ENCODE results near the gene TBC1D8. TPM values are rescaled to one million over a fixed set of nuclear protein-coding genes. Genes with fewer than 3 reads are reported as not detected.

TBC1D8 gene
- total RNA-seq, 2 experiments from 2014 or later = 0.79 to 1.4 TPM

GRCh38 chr2:101120124-101120996 lies 30.8 kb downstream of the TBC1D8 start:
- no peaks in the 10 kb centered on the region for H3K9me3 Mint-ChIP-seq
- ATAC-seq (ENCODE audit: low read depth) (no peak), DNase-seq (no peak)
- H3K27ac Mint-ChIP-seq = no peak overlapping the region
- no peaks in the 10 kb centered on the region for H3K36me3 Mint-ChIP-seq
- H3K4me3 Mint-ChIP-seq = no peak overlapping the region
- POLR2A ChIA-PET = no interaction called here
- H3K27me3 Mint-ChIP-seq = no peaks in the 10 kb centered on the region
- peaks cover under 1% of the 10 kb centered on the region for H3K4me1 Mint-ChIP-seq

- no peak overlapping the region for H3K4me3 Mint-ChIP-seq
Measured at GRCh38 chr2:101119431-101119830, 31.8 kb downstream of the TBC1D8 start.

GRCh38 chr2:101116841-101117552 lies 34.2 kb downstream of the TBC1D8 start:
- POLR2A ChIA-PET = no interaction called here
- no peak overlapping the region for H3K27ac Mint-ChIP-seq
- H3K4me3 Mint-ChIP-seq = no peak overlapping the region
- no peaks in the 10 kb centered on the region for H3K36me3 Mint-ChIP-seq
- H3K4me1 Mint-ChIP-seq = no peaks in the 10 kb centered on the region
- ATAC-seq (ENCODE audit: low read depth) (no peak), DNase-seq (no peak)
- H3K9me3 Mint-ChIP-seq = no peaks in the 10 kb centered on the region
- peaks cover 5% of the 10 kb centered on the region for H3K27me3 Mint-ChIP-seq

More at GRCh38 chr2:101119431-101119830, 31.8 kb downstream of the TBC1D8 start:
- DNase-seq = no peak
- Mint-ChIP-seq H3K27ac (no peak overlapping the region), H3K36me3 (no peaks in the 10 kb centered on the region), H3K4me1 (no peaks in the 10 kb centered on the region), H3K9me3 (no peaks in the 10 kb centered on the region), H3K27me3 (peaks cover 2% of the 10 kb centered on the region)
- ATAC-seq (ENCODE audit: low read depth) = no peak
- POLR2A ChIA-PET = no interaction called here

GRCh38 chr2:101116348-101116747 lies 34.8 kb downstream of the TBC1D8 start:
- ATAC-seq (ENCODE audit: low read depth) = no peak
- Mint-ChIP-seq H3K27me3 (peaks cover 9% of the 10 kb centered on the region), H3K27ac (no peak overlapping the region), H3K36me3 (no peaks in the 10 kb centered on the region), H3K4me1 (no peaks in the 10 kb centered on the region), H3K9me3 (no peaks in the 10 kb centered on the region), H3K4me3 (no peak overlapping the region)
- POLR2A ChIA-PET = no interaction called here
- DNase-seq = no peak

- Mint-ChIP-seq H3K4me1 (no peaks in the 10 kb centered on the region), H3K27me3 (peaks cover 9% of the 10 kb centered on the region), H3K27ac (no peak overlapping the region), H3K36me3 (no peaks in the 10 kb centered on the region), H3K4me3 (no peak overlapping the region), H3K9me3 (no peaks in the 10 kb centered on the region)
- POLR2A ChIA-PET = no interaction called here
- ATAC-seq (ENCODE audit: low read depth) = no peak
- no peak for DNase-seq
Measured at GRCh38 chr2:101115664-101116063, 35.5 kb downstream of the TBC1D8 start.

- H3K27ac Mint-ChIP-seq = no peak overlapping the region
Measured at GRCh38 chr2:101114815-101115214, 36.4 kb downstream of the TBC1D8 start.

GRCh38 chr2:101114268-101114783 lies 36.9 kb downstream of the TBC1D8 start:
- Mint-ChIP-seq H3K9me3 (no peaks in the 10 kb centered on the region), H3K36me3 (no peaks in the 10 kb centered on the region), H3K4me3 (no peak overlapping the region), H3K4me1 (no peaks in the 10 kb centered on the region), H3K27ac (no peak overlapping the region), H3K27me3 (peaks cover 9% of the 10 kb centered on the region)
- ATAC-seq (ENCODE audit: low read depth) (no peak), DNase-seq (no peak)
- POLR2A ChIA-PET = no interaction called here

More at GRCh38 chr2:101114815-101115214, 36.4 kb downstream of the TBC1D8 start:
- DNase-seq = no peak
- no peaks in the 10 kb centered on the region for H3K9me3 Mint-ChIP-seq
- H3K4me3 Mint-ChIP-seq = no peak overlapping the region
- POLR2A ChIA-PET = no interaction called here
- ATAC-seq (ENCODE audit: low read depth) = no peak
- no peaks in the 10 kb centered on the region for H3K36me3 Mint-ChIP-seq
- H3K4me1 Mint-ChIP-seq = no peaks in the 10 kb centered on the region
- H3K27me3 Mint-ChIP-seq = peaks cover 9% of the 10 kb centered on the region

GRCh38 chr2:101113441-101114267 lies 37.5 kb downstream of the TBC1D8 start:
- Mint-ChIP-seq H3K4me1 (no peaks in the 10 kb centered on the region), H3K9me3 (no peaks in the 10 kb centered on the region), H3K27me3 (peaks cover 9% of the 10 kb centered on the region), H3K4me3 (no peak overlapping the region), H3K27ac (no peak overlapping the region), H3K36me3 (no peaks in the 10 kb centered on the region)
- POLR2A ChIA-PET = no interaction called here
- ATAC-seq (ENCODE audit: low read depth) = no peak
- DNase-seq = no peak

GRCh38 chr2:101112772-101113157 lies 38.4 kb downstream of the TBC1D8 start:
- Mint-ChIP-seq H3K27ac (no peak overlapping the region), H3K36me3 (no peaks in the 10 kb centered on the region), H3K9me3 (no peaks in the 10 kb centered on the region), H3K27me3 (peaks cover 9% of the 10 kb centered on the region), H3K4me3 (no peak overlapping the region), H3K4me1 (no peaks in the 10 kb centered on the region)
- POLR2A ChIA-PET = no interaction called here
- ATAC-seq (ENCODE audit: low read depth) (no peak), DNase-seq (no peak)

GRCh38 chr2:101111917-101112771 lies 39.0 kb downstream of the TBC1D8 start:
- ATAC-seq (ENCODE audit: low read depth) = no peak
- Mint-ChIP-seq H3K27ac (no peak overlapping the region), H3K36me3 (no peaks in the 10 kb centered on the region), H3K27me3 (peaks cover 9% of the 10 kb centered on the region), H3K4me3 (no peak overlapping the region), H3K4me1 (no peaks in the 10 kb centered on the region), H3K9me3 (no peaks in the 10 kb centered on the region)
- no peak for DNase-seq
- POLR2A ChIA-PET = no interaction called here

GRCh38 chr2:101111262-101111838 lies 39.8 kb downstream of the TBC1D8 start:
- Mint-ChIP-seq H3K4me1 (no peaks in the 10 kb centered on the region), H3K4me3 (no peak overlapping the region), H3K27ac (no peak overlapping the region), H3K36me3 (no peaks in the 10 kb centered on the region), H3K27me3 (peaks cover 9% of the 10 kb centered on the region), H3K9me3 (no peaks in the 10 kb centered on the region)
- POLR2A ChIA-PET = no interaction called here
- ATAC-seq (ENCODE audit: low read depth) (no peak), DNase-seq (no peak)

- no peaks in the 10 kb centered on the region for H3K4me1 Mint-ChIP-seq
- POLR2A ChIA-PET = no interaction called here
- no peak overlapping the region for H3K4me3 Mint-ChIP-seq
- no peak for ATAC-seq (ENCODE audit: low read depth)
- no peaks in the 10 kb centered on the region for H3K9me3 Mint-ChIP-seq
- H3K27ac Mint-ChIP-seq = no peak overlapping the region
- no peak for DNase-seq
- H3K36me3 Mint-ChIP-seq = no peaks in the 10 kb centered on the region
- H3K27me3 Mint-ChIP-seq = peaks cover 6% of the 10 kb centered on the region
Measured at GRCh38 chr2:101109451-101110118, 41.6 kb downstream of the TBC1D8 start.

All from activated naive CD8-positive, alpha-beta T cell treated with anti-CD3 and anti-CD28 coated beads, Interleukin-2, amount 10 ng/mL, durations not matched to agents 7 days and 5 days (primary cell).